ENCODE results near the gene CFAP251.

GRCh38 chr12:121955258-121956237 lies 37.2 kb downstream of the CFAP251 start:
- TF ChIP-seq CTCF (IDR thresholded peaks at IDR 0.05 in 4 of 5, conservative IDR thresholded peaks at IDR 0.05 in 1 of 5) (peak in 4 of 5 experiments; percentile 3 to 57 (median 37)), POLR2A (IDR thresholded peaks at IDR 0.05) (no peak)

All from gastrocnemius medialis (tissue), 4 donors.